GM18951 (cell line): ENCODE measurements around the gene TMEM43.
"Not testable (repeated sequence)": the region's sequence is repeated elsewhere in the genome, so short reads cannot be mapped to it uniquely, and the experiment has no call there.

Source experiments
- POLR2A ChIP-seq: IDR thresholded peaks from 4 replicates; pipeline ENCODE4 v1.6.1; 2011; ENCODE audit warnings: mild to moderate bottlenecking; ENCODE audit not compliant: insufficient read length, insufficient read depth; ENCODE audit errors: extremely low read depth
- in situ Hi-C: fragments of 300-500 bp; cut with MboI; formaldehyde crosslinking; loops from one replicate; pipeline ENCODE4 v1.12.0; 2022; ENCODE audit warnings: low sequenced_read_pairs, mixed read lengths, inconsistent platforms; ENCODE audit not compliant: unreplicated experiment

Gene TMEM43

GRCh38 chr3:14117468-14118399 is 7.1 kb upstream of the TMEM43 start:
- in situ Hi-C loops, result no loop called here
- no peak for TF ChIP-seq POLR2A

GRCh38 chr3:14118400-14119381 is 6.2 kb upstream of the TMEM43 start:
- in situ Hi-C loops, result no loop called here
- no peak for TF ChIP-seq POLR2A

- TF ChIP-seq POLR2A, result no peak
- in situ Hi-C loops, result no loop called here
Observed at GRCh38 chr3:14119651-14120050, 5.2 kb upstream of the TMEM43 start.

- TF ChIP-seq POLR2A, result no peak
- in situ Hi-C loops, result no loop called here
Observed at GRCh38 chr3:14120111-14120920, 4.5 kb upstream of the TMEM43 start.

- in situ Hi-C loops, result not testable (repeated sequence)
Observed at GRCh38 chr3:14120921-14121448, 3.9 kb upstream of the TMEM43 start.

- in situ Hi-C loops, result no loop called here
- no peak for TF ChIP-seq POLR2A
Observed at GRCh38 chr3:14121859-14122258, 3.0 kb upstream of the TMEM43 start.

GRCh38 chr3:14122301-14122700 is 2.6 kb upstream of the TMEM43 start:
- in situ Hi-C loops, result no loop called here
- no peak for TF ChIP-seq POLR2A

- in situ Hi-C loops, result no loop called here
- no peak for TF ChIP-seq POLR2A
Observed at GRCh38 chr3:14123308-14124222, 1.3 kb upstream of the TMEM43 start.

- in situ Hi-C loops, result no loop called here
- peak; percentile 49 for TF ChIP-seq POLR2A
Observed at GRCh38 chr3:14124223-14124614, 633 bp upstream of the TMEM43 start.

GRCh38 chr3:14125193-14126016 is 553 bp downstream of the TMEM43 start:
- in situ Hi-C loops, result no loop called here
- no peak for TF ChIP-seq POLR2A
